H1 (cell line): ENCODE measurements around the gene FGD4. TPM values are rescaled to one million over a fixed set of nuclear protein-coding genes. Genes with fewer than 3 reads are reported as not detected.

Source experiments
- HDAC6 ChIP-seq: IDR thresholded peaks from one replicate; pipeline ENCODE4 v1.7.1; 2012; ENCODE audit warnings: low read depth, mild to moderate bottlenecking, inconsistent platforms, low read length, moderate library complexity
- RAD21 ChIP-seq, 2 experiments: IDR thresholded peaks in 1 of 2; conservative IDR thresholded peaks in 1 of 2; 2 replicates each; pipeline ENCODE4 v1.6.1; 2011; ENCODE audit warnings: low read depth in 2 of 2, low read length in 2 of 2, improper control_type of control experiment in 1 of 2, inconsistent platforms in 1 of 2, mild to moderate bottlenecking in 1 of 2, moderate library complexity in 1 of 2
- RBBP5 ChIP-seq: IDR thresholded peaks from 2 replicates; pipeline ENCODE4 v1.7.1; 2012; ENCODE audit warnings: low read depth, mild to moderate bottlenecking, inconsistent platforms, low read length, moderate library complexity, borderline replicate concordance
- RNF2 ChIP-seq: fragments of 200-900, 300-1000 bp; sonication (generic); IDR thresholded peaks from 2 replicates; pipeline ENCODE4 v1.7.1; 2016; ENCODE audit warnings: borderline replicate concordance, low read depth, mild to moderate bottlenecking, antibody characterized with exemption, low read length; ENCODE audit not compliant: poor library complexity, severe bottlenecking; ENCODE audit errors: missing control alignments
- SAP30 ChIP-seq: fragments of 300-600 bp; sonication (generic); IDR thresholded peaks from 2 replicates; pipeline ENCODE4 v1.7.1; 2012; ENCODE audit warnings: low read length, moderate library complexity, mild to moderate bottlenecking, inconsistent platforms; ENCODE audit not compliant: insufficient read depth, insufficient replicate concordance
- polyA plus RNA-seq, 7 experiments: library from polyadenylated mRNA; depleted of rRNA in 3 of 7; stranded (reverse) in 5 of 7; unstranded in 2 of 7; fragments of >200 nt in 5 of 7; fragments of 200-250 nt in 2 of 7; gene quantifications; 1 replicate in 5 of 7; 2 replicates in 1 of 7; 4 replicates in 1 of 7; pipeline versions ENCODE4 v1.2.1 to v1.2.3, GENCODE V29; 2011 to 2013; ENCODE audit warnings: missing spikeins in 2 of 7, mixed read lengths in 2 of 7
- total RNA-seq: library from RNA; stranded (reverse); fragmentation: NEBNext Ultra II Directional; extraction: Animal tissue kit (Norgen Biotek cat#: 25700); gene quantifications from 2 replicates; pipeline ENCODE4 v1.2.1, GENCODE V29; 2021

Gene FGD4
- total and polyA plus RNA-seq, 2 of the 8 experiments (the other 6 are each of a cell fraction or from before 2014, with no cell fraction given), result 8.5 to 48.2 TPM

DNA sequence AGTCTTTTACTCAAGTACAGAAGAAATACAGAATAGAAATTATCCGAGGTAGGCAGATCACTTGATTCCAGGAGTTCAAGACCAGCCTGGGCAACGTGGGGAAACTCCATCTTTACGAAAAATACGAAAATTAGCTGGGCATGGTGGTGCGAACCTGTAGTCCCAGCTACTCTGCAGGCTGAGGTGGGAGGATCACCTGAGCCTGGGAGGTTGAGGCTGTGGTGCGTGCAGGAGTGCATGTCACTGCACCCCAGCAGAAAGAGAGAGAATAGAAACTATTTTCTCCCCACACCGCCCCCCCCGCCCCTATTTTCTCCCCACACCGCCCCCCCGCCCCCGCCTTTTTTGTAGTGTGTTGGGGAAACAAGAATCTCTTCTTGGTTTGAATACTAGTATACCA is 281.9 kb downstream of the FGD4 start (continued):
- no peak for TF ChIP-seq RNF2
- no peak for TF ChIP-seq HDAC6
- no peak for TF ChIP-seq RAD21 (IDR thresholded peaks at IDR 0.05 in 1 of 2, conservative IDR thresholded peaks at IDR 0.05 in 1 of 2; ENCODE audit: low read depth in 2 of 2, low read length in 2 of 2)
- TF ChIP-seq SAP30, result no peak
- no peak for TF ChIP-seq RBBP5
